GM18870 (cell line): ENCODE results near the gene SEMA6A.
A peak's percentile ranks its signal among the peaks of the same experiment; 100 is the strongest.

Source experiments
- ATAC-seq: cut with Tn5 transposase; IDR thresholded peaks from one replicate; pipeline ENCODE4 v1.9.1; 2021; ENCODE audit warnings: moderate library complexity; ENCODE audit not compliant: unreplicated experiment

The SEMA6A gene

GRCh38 chr5:116497631-116498030 lies 77.0 kb downstream of the SEMA6A start:
- ATAC-seq: no peak

DNA sequence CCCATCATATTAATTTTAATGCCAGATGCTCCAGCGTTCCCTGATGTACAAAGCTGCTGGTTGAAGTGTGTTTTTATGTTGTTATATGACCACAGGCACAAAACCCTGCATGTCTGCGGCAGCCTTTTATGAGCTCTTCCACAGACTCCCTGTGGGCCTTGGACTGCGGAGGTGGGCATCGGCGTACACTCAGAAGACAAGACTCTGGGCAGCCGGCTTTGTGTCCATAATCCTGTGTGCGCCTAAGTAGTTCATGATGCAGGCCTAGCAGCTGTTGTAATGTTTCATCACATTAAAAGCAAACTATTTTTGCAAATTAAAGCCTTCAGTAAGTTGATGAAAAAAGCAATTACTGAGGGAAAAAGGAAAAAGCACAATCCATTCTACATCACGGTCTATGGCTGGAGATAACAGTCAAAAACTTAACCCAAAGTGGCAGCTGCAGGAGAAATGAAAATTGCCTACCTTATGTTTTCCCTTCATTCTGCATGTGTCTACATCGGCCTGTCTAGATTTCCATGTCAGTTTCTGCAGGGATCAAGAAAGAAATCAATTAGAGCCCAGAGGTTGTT lies 78.8 kb downstream of the SEMA6A start:
- ATAC-seq: no peak

DNA sequence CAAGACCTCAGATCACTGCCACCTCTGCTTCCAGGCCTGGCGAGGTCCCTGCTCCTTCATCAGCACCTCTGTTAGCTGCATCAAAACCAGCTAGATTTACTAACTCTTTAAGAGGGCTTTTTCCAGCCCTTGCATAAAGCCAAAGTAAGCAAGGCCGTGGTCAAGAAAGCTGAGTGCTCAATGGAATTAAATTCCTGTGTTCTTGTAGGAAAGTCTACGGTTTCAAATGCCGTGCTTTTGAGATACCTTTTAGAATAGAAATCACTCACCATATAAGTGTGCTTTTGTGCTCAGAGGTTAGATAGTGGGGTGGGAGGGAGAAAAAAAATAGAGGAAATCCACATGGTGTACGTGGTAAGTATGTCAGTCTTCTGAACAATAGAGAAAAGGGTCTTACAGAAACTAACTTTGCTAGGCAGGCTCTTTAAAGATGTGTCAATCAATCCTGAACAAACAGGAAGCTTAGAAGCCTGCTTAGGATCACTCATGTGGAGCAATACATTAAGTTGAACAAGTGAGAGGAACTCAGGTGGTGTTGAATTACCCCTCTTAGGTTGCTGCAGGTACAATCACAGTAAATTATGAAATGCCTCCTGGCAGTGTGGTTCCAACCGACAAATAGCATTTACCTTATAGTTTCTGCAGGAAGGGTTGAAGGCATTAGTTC lies 79.7 kb downstream of the SEMA6A start:
- no peak for ATAC-seq

DNA sequence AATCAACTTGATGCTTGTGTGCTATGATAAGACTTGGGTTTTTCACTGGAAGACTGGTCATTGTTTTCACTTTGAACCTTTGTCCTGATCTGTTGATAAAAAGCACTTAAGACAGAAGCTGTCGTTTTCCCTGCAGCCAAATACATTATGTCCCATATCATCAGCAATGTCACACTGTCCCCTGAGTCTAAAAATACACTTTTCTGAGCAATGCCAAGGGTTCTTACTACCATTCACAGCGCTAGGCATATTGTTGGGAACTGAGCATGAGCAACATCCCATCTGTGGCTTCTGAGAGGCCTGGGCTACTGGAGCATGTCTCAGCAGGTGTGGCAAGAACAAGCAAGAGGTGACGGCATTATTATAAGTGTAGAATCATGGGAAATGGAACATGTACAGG lies 81.8 kb downstream of the SEMA6A start:
- no peak for ATAC-seq

DNA sequence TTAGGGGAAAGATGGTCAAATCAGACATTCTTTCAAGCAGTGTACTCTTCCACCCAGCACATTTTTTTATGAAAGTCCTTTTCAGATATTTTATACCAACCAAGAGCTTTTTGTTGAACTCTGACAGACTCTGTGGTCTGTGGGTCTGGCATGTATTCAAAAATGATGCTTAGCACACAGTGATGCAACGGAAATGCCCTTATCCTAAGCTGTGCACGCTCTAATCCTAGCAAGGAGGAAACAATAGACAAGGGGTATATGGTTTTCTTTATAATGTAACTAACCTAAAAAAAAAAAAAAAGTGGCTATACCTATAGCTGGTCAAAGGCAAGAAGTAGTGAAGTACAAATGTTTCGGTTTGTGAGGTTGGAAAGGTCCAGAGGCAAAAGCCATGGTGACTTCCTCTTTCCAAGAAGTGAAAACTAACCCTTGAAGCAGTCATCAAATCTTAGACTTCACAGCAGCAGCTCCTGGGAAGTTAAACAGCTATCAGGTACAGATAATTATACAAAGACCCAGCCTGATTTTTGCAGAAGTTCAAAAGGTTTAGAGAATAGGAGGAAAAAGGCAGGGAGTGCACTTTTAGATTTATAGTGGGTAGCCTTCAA lies 82.5 kb downstream of the SEMA6A start:
- peak; percentile 77 for ATAC-seq

DNA sequence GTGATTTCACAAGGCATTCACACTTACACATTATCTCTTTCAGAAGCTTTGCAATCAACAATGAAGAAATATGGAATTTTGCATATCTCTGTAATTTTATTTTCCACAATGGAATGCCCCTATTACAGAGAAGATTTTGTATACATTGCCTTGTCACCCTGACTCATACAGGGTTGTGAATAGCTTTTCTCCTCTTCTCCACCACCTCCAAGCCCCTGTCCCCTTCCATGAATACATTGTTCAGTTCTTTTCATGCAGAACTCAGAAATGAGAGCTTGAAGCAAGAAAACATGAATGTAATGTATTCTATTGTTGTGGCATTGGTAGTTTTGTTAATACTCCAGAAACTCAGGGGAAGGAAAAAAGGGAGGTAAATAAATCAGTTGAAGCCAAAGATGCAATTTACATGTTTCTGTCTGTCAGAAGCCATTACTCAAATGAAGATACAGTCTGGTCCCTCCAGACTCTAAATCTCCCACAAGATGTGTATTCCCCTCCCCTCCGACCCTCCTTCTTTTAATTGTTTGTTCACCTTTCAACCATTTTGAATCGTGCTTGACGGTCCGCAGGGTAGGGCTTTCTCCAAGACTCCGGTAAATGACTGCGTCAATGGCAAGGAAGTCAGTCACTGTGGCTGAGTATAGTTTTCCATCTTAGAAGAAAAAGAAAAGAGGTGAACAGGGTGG lies 86.1 kb downstream of the SEMA6A start:
- ATAC-seq: no peak

DNA sequence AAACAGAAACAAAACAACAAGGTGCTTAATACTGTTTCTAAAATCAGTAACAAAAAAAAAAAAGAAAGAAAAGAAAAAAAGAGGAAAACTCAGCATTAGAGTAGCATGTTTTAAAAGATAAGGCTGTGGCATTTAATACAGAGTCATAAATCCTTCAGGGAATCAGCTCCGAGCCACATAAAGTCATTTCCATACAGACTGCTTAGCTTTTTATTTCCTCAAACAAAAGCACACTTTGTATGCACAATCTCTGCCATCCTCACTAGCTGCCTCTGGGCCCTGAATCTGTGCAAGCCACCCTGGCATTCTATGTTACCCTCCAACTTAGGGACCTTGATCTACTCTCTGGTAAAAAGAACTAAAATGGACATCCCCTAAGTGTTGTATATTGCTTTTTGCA lies 87.6 kb downstream of the SEMA6A start:
- no peak for ATAC-seq

DNA sequence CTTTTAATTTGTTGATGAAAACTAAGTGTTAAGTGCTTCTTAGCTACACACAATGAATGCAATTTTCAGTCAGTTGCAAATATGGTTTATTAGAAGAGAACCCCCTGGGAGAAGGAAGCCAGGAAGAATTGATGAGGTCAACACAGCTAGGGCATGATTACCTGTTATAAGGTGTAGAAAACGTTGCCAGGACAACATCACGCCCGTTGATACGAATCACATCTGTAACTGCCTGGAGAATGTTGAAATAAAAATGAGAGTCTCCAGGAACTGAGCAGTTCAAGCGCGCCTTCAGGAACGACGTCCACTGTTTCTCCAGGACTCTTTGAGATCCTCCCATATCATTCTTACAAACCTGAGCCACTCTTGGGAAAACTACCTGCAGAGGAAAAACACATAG lies 88.0 kb downstream of the SEMA6A start:
- ATAC-seq: no peak

GRCh38 chr5:116484645-116485044 lies 90.0 kb downstream of the SEMA6A start:
- no peak for ATAC-seq

GRCh38 chr5:116482394-116482793 lies 92.2 kb downstream of the SEMA6A start:
- ATAC-seq: no peak

GRCh38 chr5:116480894-116481510 lies 93.6 kb downstream of the SEMA6A start:
- no peak for ATAC-seq

DNA sequence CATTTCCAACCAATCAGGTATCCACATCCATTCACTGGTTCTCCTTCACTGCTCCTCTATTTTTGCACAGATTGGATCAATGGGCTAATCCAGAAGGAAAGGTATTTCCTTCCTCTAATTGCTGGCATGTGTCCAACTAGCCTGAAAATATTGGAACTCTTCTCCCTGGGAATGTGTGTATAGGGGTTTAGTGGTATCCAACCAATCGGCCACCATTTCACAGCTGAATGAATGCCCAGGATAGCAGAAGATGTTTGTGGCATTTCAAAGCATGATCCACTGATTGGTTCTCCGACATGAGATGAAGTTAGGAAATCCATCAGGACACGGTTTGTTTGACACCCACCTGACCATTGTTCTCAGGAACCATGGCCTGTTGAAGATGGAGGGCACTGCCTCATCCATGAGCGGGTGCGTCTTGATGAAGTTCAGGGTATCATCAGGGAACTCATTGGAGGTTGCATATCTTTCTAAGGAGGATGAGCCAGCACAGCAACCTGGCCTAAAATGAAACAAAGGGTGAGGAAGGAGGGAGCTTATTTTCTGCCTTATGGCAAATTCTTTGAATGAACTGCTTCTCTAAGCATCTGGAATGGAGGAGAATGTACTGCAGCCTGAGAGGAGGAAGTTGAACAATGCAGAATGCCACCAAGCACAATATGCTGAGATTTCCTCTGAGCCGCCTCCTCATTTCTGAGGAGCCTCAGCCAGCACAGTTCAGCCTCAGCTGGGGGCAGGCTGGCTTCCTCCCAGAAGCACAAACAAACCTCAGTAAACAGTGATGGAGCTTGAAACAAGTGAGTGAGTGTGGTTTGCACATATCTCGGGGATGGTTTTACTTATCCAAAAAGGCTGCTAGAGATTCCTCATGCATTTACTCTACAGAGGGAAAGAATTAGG lies 94.6 kb downstream of the SEMA6A start:
- no peak for ATAC-seq

DNA sequence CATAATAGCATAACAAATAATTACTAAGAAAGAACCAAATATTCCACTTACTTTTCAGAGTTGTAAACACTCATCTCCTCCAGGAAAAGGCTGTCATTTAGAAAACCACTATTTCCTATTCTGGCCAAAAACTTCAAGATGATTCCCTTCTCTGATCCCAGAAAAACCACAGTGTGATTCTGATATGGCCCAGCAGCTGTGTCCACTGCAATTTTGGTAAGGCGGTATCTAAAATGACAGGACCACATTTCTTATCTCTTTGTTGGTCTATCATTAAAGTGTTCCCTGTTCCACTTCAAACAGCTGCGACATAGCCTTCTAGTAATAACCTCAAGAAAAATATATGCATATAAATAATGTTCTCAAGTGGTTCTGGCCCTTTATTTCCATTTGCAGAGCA lies 96.1 kb downstream of the SEMA6A start:
- no peak for ATAC-seq

GRCh38 chr5:116476897-116477537 lies 97.6 kb downstream of the SEMA6A start:
- no peak for ATAC-seq

- ATAC-seq: peak; percentile 81
Observed at GRCh38 chr5:116475338-116475737, 99.3 kb downstream of the SEMA6A start.

GRCh38 chr5:116473706-116474105 lies 100.9 kb downstream of the SEMA6A start:
- no peak for ATAC-seq

- no peak for ATAC-seq
Observed at GRCh38 chr5:116472274-116472673, 102.3 kb downstream of the SEMA6A start.

GRCh38 chr5:116469631-116470030 lies 105.0 kb downstream of the SEMA6A start:
- no peak for ATAC-seq

- ATAC-seq: no peak
Observed at GRCh38 chr5:116468583-116468982, 106.0 kb downstream of the SEMA6A start.

GRCh38 chr5:116467465-116467843 lies 107.2 kb downstream of the SEMA6A start:
- ATAC-seq: no peak
